GOT3 (cell line): ENCODE measurements around the gene SCGB1C2.
"Not testable (repeated sequence)": the region's sequence is repeated elsewhere in the genome, so short reads cannot be mapped to it uniquely, and the experiment has no call there.

ENCODE experiments used
- DNase-seq: peaks from one replicate; lab custom pipeline; 2025; ENCODE audit warnings: mixed read lengths; lab: John Stamatoyannopoulos, UW

SCGB1C2 gene

DNA sequence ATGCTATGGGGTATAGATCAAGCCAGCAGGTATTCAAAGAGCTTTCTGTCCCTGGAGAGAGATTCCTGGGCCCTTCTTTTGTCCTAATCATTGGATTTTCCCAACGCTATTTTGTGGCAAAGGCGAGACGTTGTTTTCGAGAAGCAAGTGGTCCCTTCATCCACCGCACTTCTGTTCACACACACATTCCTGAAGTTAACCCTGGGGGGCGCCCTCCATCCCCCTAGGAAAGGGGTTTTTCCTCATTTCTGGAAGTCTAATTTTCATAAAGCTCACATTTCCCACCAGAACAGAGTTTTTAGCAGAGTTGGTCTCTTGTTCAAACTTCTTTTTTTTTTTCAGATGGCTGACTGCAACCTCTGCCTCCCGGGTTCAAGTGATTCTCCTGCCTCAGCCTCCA, 11.9 kb downstream of the SCGB1C2 start:
- no peak for DNase-seq

DNA sequence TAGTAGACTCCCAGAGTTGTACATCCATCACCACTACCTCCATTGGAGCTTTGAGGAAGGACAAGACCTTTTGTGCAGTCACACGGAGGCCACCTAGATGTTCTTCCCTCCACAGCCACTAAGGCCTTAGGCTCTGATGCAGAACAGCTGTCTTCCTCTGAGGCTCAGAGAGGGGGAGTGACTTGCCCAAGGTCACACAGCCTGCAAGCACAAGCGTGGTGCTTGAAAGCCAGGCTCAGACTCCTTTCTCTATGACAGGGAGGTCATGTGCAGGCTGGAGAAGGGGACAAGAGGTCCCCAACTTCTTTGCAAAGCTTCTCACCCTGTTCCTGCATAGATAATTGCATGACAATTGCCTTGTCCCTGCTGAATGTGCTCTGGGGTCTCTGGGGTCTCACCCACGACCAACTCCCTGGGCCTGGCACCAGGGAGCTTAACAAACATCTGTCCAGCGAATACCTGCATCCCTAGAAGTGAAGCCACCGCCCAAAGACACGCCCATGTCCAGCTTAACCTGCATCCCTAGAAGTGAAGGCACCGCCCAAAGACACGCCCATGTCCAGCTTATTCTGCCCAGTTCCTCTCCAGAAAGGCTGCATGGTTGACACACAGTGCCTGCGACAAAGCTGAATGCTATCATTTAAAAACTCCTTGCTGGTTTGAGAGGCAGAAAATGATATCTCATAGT, 12.7 kb downstream of the SCGB1C2 start:
- DNase-seq: no peak

GRCh38 chr17:151004-151403, 13.6 kb downstream of the SCGB1C2 start:
- DNase-seq: no peak

DNA sequence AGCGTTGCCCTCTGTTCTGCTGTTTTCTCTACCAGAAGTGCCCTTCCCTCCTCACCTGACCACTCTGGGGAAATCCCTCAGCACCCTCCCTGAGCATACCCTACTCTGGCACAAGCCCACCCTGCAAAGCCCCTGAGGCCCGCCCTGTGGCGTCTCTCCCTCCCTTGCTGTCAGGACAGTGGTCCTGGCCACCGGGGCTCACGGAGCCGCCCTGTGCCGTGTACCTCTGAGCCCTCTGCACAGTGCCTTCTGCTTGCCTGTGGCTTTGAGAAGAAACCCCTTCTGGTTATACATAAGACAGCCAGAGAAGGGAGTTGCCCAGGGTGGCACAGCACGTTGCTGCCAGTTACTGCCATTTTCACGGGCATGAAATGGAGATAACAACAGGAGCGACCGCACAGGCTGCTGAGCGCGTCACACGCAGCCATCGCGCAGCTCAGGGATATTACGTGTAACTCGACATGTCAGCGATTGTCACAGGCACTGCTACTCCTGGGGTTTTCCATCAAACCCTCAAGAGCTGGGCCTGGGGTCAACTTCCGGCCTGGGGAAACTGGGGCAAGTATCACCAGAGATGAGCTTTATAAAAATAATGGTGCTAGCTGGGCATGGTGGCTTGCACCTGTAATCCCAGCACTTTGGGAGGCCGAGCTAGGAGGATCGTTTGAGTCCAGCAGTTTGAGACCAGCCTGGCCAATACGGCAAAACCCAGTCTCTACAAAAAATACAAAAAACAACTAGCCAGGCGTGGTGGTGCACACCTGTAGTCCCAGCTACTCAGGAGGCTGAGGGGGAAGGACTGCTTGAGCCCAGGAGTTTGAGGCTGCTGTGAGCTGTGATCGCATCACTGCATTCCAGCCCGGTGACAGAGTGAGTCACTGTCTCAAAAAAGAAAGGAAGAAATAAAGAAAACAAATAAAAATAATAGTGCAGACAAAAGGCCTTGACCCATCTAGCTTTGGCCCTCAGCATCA, 14.8 kb downstream of the SCGB1C2 start:
- DNase-seq: no peak

GRCh38 chr17:152860-153420, 15.6 kb downstream of the SCGB1C2 start:
- DNase-seq: no peak

- no peak for DNase-seq
Observed at GRCh38 chr17:153851-154250, 16.5 kb downstream of the SCGB1C2 start.

DNA sequence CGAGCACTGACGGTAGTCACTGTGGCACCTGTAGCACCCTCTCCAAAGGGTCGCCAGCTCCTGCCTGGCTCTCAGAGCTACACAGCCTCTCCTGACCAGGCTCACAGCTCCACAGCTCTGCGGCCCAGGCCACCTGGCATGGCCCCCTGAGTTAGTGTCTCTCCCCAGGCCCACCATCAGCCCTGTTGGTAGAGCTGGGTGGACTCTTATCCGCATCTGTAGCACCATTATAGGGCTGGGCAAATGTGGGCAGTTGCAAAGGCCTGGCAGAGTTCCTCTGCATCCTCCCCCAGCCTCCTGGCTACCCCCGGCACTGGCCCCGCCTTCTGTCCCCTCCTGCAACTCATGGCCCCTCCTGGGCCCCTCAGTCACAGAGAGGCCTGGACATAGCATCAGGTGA, 18.2 kb downstream of the SCGB1C2 start:
- no peak for DNase-seq

DNA sequence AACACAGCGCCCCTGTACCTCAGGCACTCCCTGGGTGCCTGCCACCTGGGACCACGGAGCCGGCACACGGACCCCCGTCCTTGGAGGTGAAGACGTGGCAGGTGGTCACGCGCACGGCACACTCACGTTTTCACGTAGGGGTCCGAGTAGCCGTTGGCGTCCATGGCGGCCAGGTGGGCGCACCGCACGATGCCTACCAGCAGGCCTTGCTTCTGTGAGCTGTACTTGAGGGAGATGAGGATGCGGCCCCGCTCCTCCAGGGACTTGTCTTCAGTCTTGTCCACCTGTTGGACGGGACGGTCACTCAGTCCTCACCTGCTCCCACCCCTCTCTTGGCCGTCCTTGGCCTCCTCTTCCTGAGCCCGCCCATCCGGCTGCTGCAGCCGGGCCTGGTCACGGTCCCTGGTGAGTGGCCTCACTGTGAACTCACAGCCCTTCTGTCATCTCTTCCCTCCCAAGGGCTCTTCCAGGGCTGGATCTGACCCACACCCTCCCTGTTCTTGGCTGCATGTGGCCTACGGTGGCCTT, 18.8 kb downstream of the SCGB1C2 start:
- DNase-seq: no peak

GRCh38 chr17:156946-157345, 19.6 kb downstream of the SCGB1C2 start:
- DNase-seq: no peak

- no peak for DNase-seq
Observed at GRCh38 chr17:157901-158300, 20.5 kb downstream of the SCGB1C2 start.

GRCh38 chr17:158379-158778, 21.0 kb downstream of the SCGB1C2 start:
- no peak for DNase-seq

- DNase-seq: no peak
Observed at GRCh38 chr17:159609-160008, 22.2 kb downstream of the SCGB1C2 start.

DNA sequence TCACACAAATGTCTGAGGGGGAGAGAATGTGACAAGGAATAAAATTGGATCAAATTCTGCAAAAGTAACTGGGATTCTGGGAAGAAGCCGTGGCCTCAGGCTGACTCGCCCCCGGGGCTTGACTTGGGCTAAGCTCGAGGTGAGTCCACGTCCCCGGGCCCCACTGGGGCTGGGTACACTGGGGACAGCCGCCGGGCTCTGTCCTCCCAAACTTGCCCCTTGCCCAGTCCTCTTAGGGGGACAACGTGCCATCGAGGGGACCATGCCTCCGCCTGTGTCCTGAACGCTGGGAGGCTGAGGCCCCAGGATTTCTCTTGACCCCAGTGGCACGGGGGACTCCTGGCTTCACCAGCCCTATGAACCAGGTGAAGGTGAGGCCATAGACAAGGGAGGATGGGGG, 23.0 kb downstream of the SCGB1C2 start:
- DNase-seq: no peak

DNA sequence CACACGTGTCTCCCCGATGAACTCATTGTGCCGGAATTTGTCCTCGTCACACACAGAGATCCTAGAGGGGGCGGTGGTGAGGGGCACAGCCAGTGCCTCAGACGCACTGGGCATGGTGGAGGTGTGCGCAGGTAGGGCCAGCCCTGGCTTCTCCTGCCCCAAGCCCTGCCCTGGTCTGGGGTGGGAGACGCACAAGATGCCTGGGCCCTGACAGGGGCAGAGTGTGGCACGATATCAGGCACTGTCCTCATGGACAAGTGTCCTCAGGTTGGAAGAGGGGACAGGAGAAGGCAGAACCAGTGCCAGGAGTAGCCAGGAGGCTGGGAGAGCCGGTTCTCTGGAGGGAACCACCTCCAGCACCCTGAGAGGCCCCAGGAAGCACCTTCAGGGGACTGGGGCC, 24.1 kb downstream of the SCGB1C2 start:
- DNase-seq: no peak

DNA sequence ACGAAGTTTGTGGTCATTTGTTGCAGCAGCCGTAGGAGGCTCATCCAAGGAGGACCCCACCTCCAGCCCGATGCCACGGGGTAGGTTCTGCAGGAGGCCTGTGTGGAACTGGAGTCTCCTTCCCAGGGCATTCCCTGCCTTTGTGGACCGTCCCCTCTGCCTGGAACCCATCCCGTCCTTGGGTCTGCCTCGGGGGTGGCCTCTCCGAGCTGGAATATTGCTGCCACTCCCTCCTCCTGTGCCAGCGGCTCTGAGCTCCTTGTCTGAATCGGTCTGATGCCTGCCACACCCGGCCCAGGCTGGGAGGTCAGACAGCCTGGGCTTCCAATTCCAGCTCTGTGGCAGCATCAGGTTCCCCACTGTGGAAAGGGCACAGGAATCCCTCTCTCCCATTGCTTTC, 25.3 kb downstream of the SCGB1C2 start:
- DNase-seq: no peak

DNA sequence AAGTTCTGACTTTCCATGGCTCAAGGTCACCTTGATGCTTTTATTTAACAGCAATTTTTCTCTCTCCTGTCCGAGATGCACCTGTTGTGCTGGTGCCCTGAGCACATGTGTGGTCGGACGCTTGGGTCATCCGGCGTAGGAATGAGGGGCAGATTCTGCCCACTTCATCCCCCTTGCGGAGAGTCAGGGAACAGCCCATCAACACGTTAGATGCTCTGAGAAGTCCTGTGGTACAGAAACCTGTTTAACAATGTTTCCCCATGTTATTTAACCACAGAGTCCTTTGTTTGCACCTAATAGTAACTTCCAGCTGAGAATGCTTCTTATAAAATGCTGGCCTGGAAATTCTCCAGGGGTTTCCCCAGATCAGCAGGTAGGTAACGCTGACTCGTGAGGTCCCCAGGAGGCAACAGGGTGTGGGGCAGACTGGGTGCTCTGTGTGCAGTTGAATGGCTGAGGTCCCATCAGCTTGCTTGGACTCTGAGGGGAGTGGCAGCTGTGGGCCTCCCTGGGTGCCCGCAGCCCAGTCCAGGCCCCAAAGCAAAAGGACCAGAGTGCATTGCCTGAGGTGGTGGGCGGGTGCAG, 26.2 kb downstream of the SCGB1C2 start:
- DNase-seq: no peak

DNA sequence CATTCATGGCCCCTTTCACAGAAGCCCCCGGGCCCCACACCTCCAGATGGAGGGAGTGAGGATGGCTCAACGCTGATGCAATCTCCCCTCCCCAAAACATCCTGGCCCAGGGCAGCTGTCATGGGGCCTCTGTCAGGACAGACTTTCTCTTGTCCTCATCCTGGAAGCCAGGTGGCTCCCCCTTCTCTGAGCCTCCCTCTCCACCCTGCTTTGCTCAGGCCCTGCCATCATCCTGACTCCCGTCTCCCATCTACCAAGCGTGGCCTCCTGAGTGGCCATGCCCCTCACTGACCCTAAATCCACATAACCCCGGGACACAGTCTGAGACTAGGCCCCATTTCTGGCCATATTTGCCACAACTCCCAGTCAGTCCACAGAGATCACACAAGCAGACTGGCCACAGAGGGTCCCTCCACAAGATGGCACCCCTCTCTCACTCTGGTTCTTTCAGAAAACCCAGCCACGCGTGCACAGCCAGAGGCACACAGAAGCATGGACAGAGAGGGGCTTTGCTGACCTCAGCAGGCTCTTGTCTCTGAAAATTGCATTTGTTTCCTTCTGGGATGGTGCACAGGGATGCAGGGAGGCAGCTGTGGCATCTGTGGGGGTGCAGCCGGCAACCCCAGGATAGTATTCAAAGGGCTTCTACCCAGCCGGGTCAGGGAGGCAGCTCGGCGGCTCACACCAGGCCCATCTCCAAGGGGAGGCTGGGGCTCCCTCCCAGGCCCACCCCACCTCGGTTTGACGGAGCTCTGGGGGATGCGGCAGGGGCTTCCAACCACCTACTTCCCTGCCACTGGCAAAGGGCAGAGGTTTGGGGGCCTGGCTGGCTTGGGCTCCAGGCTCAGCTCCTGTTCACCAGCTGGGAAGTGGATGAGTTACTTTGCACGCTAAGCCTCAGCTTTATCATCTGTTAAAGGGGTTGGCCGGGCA, 27.2 kb downstream of the SCGB1C2 start:
- DNase-seq: no peak

DNA sequence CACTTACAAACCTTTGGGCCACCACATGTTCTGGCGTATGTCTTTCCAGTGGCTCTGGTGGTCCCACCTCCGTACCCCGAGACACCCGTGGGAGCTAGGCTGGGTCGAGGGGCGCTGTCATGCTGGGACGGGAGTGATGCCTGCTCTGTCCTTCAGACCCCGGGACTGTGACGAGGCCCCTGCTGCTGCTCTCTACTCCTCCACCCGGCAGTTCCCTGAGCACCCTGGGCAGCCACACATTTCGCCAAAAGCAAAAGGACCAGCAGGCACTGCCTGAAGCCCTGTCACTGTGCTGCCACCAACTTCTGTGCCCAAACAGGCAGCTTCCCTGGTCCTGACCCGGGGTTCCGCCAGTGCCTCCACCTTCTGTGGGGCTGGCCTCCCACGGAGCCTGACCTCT, 28.6 kb downstream of the SCGB1C2 start:
- no peak for DNase-seq

- DNase-seq: not testable (repeated sequence)
Observed at GRCh38 chr17:168614-169013, 31.2 kb downstream of the SCGB1C2 start.

DNA sequence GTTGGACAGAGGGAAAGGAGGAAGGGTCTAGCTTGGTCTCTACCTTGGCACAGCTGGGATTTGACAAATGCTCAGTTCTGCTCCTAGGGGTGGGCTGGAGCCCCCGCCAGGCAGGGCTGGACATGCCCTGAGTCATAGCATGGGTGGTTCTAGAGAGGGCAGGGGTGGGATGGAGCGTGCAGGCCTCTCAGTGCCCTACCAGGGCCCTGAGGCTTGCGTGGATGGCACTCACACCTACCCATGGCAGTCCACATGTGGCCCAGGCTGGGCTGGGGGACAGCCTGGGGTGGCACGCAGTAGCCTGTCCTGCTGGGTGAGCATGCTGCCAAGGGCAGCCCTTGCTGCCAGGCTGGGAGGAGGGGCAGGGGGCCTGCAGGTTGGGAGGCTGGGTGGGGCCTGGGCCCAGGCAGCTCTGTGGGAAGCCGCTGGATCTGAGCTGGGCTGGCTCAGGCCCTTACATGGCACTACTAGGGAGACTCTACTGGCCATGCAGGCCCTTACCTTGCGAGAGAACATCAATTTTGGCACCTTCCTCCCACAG, 32.8 kb downstream of the SCGB1C2 start:
- DNase-seq: no peak

DNA sequence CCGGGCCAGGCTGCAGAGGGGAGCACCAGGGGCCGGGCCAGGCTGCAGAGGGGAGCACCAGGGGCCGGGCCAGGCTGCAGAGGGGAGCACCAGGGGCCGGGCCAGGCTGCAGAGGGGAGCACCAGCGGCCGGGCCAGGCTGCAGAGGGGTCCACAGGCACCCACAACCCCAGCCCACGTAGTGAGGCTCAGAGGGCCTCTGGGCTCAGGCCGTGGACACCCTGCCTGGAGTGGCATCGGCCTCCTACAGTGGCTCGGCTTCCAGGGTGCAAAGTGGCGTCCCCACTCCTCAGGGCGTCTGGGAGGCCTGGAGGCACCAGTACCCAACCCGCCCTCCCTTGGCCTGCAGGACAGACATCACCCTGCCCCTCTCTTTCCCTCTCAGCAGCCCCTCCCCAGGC, 34.5 kb downstream of the SCGB1C2 start:
- no peak for DNase-seq
